Measurements from ENCODE around the gene DPM2.

- TF ChIP-seq CTCF (IDR thresholded peaks at IDR 0.05): no peak
- TF ChIP-seq POLR2A (IDR thresholded peaks at IDR 0.05): no peak
Observed at GRCh38 chr9:127938298-127938690, 640 bp upstream of the DPM2 start.
